RCC 7860 (cell line): Measurements from ENCODE around the gene B3GAT1.

Source experiments
- DNase-seq: peaks from one replicate; pipeline ENCODE4 v3.0.0-alpha.2; 2015; ENCODE audit warnings: low spot score
- FAIRE-seq: peaks from 2 replicates; lab custom pipeline; 2012; peaks lifted over from hg19 to GRCh38; lab: Jason Lieb, UNC

B3GAT1 gene

DNA sequence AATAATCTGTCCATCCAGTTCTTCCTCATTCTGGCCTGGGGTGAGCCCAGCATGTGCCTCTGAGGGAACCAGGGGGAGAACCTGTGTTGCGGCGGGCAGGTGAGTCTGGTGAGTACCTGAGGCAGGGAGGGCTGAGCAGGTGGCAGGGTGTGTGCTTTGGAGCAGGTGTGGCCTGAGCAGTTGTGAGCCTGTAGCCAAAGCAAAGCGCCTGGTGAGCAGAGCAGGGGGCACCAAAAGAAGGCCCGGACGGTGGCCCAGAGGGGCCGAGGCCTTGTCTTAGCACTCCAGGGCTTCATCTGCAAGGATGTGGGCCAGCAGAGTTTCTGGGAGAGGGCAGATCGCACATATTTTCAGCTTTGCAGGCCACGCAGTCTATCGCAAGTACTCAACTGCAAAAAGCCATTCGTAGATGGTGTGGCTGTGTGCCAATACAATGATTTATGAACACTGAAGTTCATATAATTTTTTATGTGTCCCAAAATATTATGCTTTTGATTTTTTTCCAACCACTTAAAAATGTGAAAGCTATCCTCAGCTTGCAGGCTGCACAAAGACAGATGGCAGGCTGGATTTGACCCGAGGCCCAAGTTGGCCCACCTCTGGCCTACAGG is 71.6 kb downstream of the B3GAT1 start:
- DNase-seq (no peak), FAIRE-seq (no peak)

DNA sequence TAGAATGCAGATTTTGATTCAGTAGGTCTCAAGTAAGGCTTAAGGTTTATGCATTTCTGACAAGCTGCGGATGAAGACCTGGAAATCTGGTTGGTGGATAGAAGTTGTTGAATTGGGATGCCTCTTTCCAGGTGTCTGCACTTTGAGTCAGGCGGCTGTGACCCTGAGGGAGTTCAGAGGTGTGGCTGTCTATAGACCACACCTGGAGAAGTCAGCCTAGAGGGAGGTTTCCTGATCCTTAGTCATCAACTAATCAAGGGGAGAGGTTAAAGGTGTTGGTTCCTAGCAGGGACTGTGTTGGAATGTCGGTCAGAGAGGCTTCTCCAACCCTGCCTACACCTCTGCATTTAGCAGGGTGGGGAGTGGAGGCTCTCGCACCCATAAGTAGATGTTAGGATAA is 72.3 kb downstream of the B3GAT1 start:
- FAIRE-seq (no peak), DNase-seq (no peak)

DNA sequence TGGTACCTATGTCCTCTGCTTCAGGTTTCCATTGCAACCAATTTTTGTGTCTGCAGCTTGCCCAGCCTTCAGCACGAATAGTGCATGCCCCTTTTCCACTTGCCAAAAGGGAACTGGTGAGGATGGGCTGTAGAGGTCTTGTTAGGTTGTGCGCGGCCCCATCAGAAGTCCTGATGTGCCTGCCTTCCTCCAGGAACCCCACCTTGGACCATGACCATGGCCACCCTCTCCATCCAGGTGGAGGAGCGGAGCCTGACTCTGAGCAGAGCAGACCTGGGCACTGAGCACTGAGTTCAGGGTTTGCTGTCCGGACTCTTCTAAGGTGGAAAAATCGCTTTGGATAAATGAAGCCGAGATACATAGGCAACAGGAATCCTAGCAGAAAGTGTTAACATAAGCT is 73.4 kb downstream of the B3GAT1 start:
- DNase-seq (no peak), FAIRE-seq (no peak)

DNA sequence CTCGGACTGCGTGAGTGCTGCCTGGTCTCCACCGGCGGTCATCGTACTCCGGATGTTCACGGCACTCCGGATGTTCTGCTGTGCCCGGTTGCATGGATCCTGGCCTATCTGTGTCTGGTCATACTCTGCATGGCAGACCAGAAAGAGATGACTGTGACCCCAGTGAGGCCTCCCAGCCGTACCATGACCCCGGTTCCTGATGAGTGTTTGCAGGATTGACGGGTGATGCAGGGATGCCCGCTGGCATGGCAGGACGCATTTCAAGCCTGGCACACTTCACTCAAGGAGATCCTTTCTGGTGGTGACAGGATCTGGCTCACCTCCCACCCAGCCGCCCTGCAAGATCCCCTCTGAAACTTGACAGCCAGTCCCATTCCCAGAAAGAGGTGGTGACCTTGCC is 74.0 kb downstream of the B3GAT1 start:
- no peak for FAIRE-seq
- no peak for DNase-seq

DNA sequence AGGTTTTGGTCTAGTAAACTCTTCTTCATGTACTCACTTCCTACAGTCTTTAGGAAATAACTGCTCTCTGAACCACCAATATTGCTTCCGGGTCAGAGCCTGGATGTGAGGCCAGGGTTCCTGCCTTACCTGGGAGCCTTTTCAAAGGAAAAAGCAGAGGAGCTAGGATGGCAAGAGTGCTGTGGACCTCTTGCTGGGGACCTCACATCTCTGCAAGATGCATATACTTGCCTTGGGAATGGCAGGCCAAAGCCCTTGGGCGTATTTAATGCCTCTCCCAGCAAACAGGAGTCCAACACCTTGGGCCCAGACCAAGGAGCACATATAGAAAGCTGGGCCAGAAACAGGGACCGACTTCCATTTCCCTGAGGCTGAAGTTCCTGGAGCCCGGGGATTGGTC is 75.0 kb downstream of the B3GAT1 start:
- no peak for FAIRE-seq
- DNase-seq = no peak

DNA sequence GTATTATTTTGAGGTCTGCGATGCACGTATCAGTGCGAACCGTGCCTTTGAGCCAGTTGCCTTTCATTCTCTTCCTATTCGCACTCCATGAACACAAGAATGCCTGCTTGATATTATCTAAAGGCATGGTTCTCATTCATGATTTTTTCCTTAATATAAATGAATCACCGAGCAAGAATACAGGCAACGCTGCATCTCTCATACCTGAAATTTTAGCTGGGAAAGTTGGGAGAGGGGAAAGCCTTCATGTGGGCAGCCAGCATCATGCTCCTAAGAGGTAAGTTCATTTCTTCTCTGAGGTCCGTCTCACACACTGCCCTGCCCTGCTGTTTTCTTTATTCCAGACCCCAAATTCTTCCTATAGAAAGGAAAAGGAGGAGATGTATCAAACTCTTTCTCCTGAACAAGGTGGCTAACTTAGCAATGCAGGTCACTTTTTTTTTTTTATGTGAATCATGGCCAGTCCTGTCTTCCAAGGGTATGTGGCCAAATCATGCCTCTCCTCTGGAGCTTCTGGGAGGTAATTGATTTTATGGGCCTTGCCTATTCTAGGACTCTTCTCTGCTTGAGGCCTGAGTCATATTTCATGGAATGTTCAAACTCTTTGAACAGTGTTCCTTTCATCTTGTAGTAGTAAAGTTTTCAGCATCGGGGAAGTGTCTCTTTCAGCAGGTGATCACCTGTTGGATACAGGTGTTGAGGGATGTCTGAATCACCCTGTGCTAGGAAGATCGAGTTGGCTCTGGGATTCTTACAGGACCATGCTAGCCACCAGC is 77.1 kb downstream of the B3GAT1 start:
- no peak for DNase-seq
- FAIRE-seq = no peak

DNA sequence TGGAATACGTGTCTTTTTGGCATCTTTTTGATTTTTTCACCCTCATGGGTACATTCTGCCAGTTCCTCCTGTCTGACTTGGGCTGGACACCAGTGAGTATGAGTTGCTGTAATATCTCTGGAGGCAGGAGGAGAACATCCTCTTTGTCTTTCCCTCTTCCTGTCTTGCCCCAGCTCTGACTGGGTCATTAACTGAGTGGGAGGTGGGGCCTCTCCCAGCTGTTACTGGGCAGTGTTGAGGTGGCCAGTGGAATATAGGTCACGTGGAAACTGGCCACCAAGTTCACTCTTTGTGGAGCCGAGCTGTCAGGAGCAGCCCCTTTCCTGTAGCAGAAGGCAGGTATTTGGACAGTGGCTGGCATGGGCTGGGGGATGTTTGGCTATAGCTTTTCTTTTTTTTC is 78.1 kb downstream of the B3GAT1 start:
- no peak for DNase-seq

DNA sequence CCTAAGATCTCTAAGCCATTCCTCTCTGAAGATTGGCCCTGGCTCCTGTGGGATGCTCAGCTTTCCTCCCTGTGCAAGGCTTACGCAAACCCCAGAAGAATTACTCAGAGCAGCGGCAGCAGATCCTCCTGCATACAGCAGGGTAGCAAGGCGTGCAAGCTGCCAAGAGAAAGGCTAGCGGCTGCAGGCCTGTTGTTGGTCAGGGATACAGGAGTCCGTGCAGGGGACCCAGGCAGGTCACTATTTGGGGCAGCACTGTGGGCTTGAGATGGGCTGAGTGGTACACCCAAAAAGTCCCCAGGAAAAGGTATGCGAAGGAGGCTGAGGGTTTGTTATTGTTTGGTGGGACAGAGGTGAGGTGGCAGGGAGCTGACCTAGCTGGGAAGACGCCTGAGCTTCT is 78.7 kb downstream of the B3GAT1 start:
- DNase-seq (no peak), FAIRE-seq (no peak)

More for the DNA sequence above, 78.1 kb downstream of the B3GAT1 start:
- no peak for FAIRE-seq

DNA sequence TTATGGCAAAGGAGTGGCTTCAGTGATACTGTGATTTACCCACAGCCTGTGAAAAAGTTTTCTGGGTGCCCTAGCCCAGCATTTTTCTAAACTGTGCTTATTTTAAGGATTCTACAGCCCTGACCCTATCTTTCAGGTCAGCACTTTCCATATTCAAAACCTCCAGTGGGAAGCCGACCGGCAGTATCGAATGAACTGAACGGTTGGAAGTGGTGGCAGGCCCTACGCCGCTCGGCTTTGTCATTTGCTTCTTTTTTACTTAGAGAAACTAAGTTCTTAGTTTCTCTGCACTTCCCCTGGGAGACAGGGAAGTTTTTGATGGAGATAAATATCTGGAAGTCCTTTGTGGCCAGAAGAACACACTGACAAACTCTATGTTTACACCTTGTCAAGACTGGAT is 79.3 kb downstream of the B3GAT1 start:
- DNase-seq (no peak), FAIRE-seq (no peak)

DNA sequence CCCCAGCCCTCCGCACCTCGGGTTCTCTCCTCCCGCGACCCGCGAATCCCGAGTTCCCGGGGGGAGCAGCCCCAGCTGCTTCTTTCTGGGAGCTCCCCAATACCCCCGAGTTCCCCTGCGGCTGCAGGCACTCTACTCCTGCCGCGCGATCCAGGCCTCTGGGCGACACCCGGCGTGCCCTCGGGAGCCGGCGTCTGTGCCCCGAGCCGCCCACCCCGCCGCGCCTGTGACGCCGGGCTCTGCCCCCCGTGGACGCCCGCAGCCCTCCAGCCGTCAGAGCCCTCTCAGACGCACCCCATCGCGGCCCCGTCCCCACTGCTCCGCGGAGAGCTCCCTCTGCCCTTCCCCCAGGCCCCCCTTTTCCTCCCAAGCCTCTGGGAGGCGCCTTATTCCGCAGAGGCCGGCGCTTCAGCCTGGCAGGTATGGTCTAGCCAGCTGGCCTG is 79.8 kb downstream of the B3GAT1 start:
- no peak for DNase-seq
- FAIRE-seq = no peak

DNA sequence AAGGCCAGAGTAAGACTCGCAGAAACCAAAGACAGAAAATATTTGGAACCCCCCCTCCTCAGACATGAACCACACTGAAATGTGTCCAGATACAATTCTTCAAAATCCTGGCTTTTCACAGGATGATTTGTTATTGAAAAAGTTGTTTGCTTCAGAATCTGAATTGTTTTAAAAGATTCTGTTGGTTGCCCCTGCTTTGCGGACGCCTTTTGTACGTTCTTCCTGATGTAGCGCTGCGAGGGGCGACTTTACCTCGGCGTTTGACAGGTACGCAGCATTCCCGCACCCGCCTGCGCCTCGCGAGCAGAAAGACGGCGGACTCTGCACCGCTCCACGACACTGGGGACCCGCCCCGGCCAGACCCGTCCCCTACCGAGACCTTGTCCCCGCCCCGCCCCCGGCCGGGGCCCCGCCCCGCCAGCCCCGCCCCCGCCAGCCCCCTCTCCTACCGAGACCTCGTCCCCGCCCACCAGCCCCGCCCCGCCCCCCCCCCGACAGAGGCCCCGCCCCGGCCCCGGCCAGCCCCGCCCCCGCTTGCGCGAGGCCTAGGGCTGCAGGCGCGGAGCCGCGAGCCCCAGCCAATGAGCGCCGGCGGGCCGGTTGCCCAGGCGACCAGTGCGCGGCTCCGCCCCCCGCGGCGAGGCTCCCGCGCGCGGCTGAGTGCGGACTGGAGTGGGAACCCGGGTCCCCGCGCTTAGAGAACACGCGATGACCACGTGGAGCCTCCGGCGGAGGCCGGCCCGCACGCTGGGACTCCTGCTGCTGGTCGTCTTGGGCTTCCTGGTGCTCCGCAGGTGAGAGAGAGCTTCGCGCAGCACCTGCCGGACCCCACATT is 80.5 kb downstream of the B3GAT1 start, which contains the start of gene GLB1L2:
TSS of gene GLB1L2 (plus strand) at position 635 of the 835 bp plus-strand sequence. CDS start at position 709, 74 bp downstream.
- DNase-seq (no peak), FAIRE-seq (no peak)

DNA sequence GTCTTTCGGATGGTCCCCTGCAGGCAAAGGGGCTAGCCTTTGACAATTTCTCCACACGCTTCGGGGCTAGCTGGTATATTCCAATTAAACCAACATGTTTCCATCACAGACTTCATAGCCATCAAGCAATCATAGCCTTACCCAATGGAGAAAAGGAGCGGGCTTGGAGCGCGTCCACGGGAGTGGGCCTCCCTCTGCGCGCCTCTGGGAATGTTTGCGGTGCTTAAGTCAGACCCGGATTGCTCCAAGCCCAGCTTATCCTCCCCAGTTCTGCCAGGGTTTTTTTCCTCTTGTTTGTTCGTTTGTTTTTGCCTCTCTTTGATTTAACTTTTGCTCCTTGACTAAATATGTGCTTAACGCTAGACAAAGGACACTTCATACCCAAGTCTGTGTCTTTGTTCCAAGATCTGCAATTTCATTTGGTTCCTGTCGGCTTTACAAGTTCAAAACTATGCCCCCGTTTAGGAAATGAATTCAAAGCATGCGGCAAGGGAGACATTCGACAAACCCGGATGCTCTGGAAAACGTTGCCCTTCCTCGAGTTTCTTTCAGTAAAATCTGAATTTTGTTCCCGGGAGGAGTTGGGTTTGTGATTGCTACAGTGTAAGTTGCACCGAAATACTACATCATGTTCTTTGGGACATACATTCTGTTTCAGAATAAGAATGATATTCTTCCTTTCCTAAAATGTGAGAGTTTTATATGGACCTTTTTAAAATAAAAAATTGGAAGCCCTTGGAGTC is 81.3 kb downstream of the B3GAT1 start:
- no peak for FAIRE-seq
- DNase-seq = no peak
